Fibroblast of lung (primary cell): Measurements from ENCODE around the gene SLC9A5. TPM values are rescaled to one million over a fixed set of nuclear protein-coding genes. Genes with fewer than 3 reads are reported as not detected.

Experiments used
- DNase-seq, 2 donors: peaks; one replicate each; pipeline versions ENCODE4 v3.0.0 to v3.0.0-alpha.2; 2010; ENCODE audit warnings: low read depth in 2 of 2
- H2AFZ ChIP-seq: 2 replicates; pipeline ENCODE4 v1.5.1; 2012; ENCODE audit warnings: low read length, control low read depth, inconsistent platforms
- H3K27ac ChIP-seq: 2 replicates; pipeline ENCODE4 v1.5.1; 2011; ENCODE audit warnings: low read length, control low read depth; ENCODE audit not compliant: insufficient read depth
- H3K27me3 ChIP-seq: 2 replicates; pipeline ENCODE4 v1.5.1; 2011; ENCODE audit warnings: mild to moderate bottlenecking, low read length; ENCODE audit not compliant: control insufficient read depth, insufficient read depth
- H3K36me3 ChIP-seq: 2 replicates; pipeline ENCODE4 v1.5.1; 2011; ENCODE audit warnings: low read length; ENCODE audit not compliant: control insufficient read depth, insufficient read depth
- H3K4me1 ChIP-seq: 2 replicates; pipeline ENCODE4 v1.5.1; 2011; ENCODE audit warnings: low read length; ENCODE audit not compliant: control insufficient read depth, insufficient read depth; ENCODE audit errors: extremely low read depth
- H3K4me2 ChIP-seq: 2 replicates; pipeline ENCODE4 v1.5.1; 2011; ENCODE audit warnings: low read length, control low read depth; ENCODE audit not compliant: insufficient read depth; ENCODE audit errors: extremely low read depth
- H3K4me3 ChIP-seq, 4 experiments: fragments of 200-600 bp in 1 of 4; sonication (generic) in 1 of 4; replicated peaks in 1 of 4; 2 replicates each; pipeline ENCODE4 v1.5.1; 2011 to 2016; ENCODE audit warnings: low read length in 4 of 4, low read depth in 3 of 4, mild to moderate bottlenecking in 3 of 4, control low read depth in 2 of 4, inconsistent platforms in 1 of 4, mixed read lengths in 1 of 4; ENCODE audit not compliant: insufficient read depth in 1 of 4; ENCODE audit errors: control extremely low read depth in 1 of 4
- H3K79me2 ChIP-seq: 2 replicates; pipeline ENCODE4 v1.5.1; 2012; ENCODE audit warnings: mild to moderate bottlenecking, low read length, inconsistent platforms; ENCODE audit not compliant: control insufficient read depth, insufficient read depth
- H3K9ac ChIP-seq: 2 replicates; pipeline ENCODE4 v1.5.1; 2011; ENCODE audit warnings: mild to moderate bottlenecking, low read length, control low read depth; ENCODE audit not compliant: insufficient read depth
- H3K9me3 ChIP-seq: 2 replicates; pipeline ENCODE4 v1.5.1; 2012; ENCODE audit warnings: low read depth, low read length; ENCODE audit not compliant: control insufficient read depth, insufficient read depth
- H4K20me1 ChIP-seq: 2 replicates; pipeline ENCODE4 v1.5.1; 2011; ENCODE audit warnings: low read length; ENCODE audit not compliant: control insufficient read depth, insufficient read depth; ENCODE audit errors: extremely low read depth
- CTCF ChIP-seq, 2 donors: IDR thresholded peaks in 1 of 2; conservative IDR thresholded peaks in 1 of 2; 1 replicate in 1 of 2; 2 replicates in 1 of 2; pipeline ENCODE4 v1.5.1; 2011 to 2012; ENCODE audit warnings: low read length in 2 of 2, control low read depth in 1 of 2, inconsistent platforms in 1 of 2, low read depth in 1 of 2, mild to moderate bottlenecking in 1 of 2
- EZH2 ChIP-seq: IDR thresholded peaks from 2 replicates; pipeline ENCODE4 v1.5.1; 2012; ENCODE audit warnings: low read length, control low read depth, mild to moderate bottlenecking; ENCODE audit errors: missing control alignments
- polyA plus RNA-seq, 2 donors: library from polyadenylated mRNA; depleted of rRNA in 1 of 2; stranded (reverse) in 1 of 2; unstranded in 1 of 2; fragments of >200 nt; gene quantifications; 2 replicates each; pipeline ENCODE4 v1.2.1, GENCODE V29; 2011 to 2012; ENCODE audit warnings: missing spikeins in 1 of 2
- total RNA-seq: library from RNA; depleted of rRNA; stranded (reverse); fragments of >200 nt; gene quantifications from 2 replicates; pipeline ENCODE4 v1.2.1, GENCODE V29; 2014

SLC9A5 gene
- total and polyA plus RNA-seq, 2 donors (not counting 1 experiment from before 2014, with no cell fraction given), result 2.0 to 2.3 TPM

GRCh38 chr16:67233596-67233995, 15.2 kb upstream of the SLC9A5 start:
- Histone ChIP-seq H4K20me1 (no peaks in the 10 kb centered on the region), H3K9ac (no peak overlapping the region), H3K4me3 (no peak overlapping the region), H3K9me3 (no peaks in the 10 kb centered on the region), H3K27me3 (no peaks in the 10 kb centered on the region), H3K36me3 (peaks cover 64% of the 10 kb centered on the region), H3K27ac (no peak overlapping the region), H3K4me2 (no peak overlapping the region), H3K4me1 (no peaks in the 10 kb centered on the region), H3K79me2 (peaks cover 7% of the 10 kb centered on the region), H2AFZ (no peak overlapping the region)
- TF ChIP-seq EZH2 (no peak), CTCF (conservative IDR thresholded peaks at IDR 0.05 in 1 of 2, IDR thresholded peaks at IDR 0.05 in 1 of 2; ENCODE audit: low read depth in 1 of 2, low read length in 2 of 2) (no peak)
- DNase-seq, result no peak

- no peak overlapping the region for H3K4me2 ChIP-seq
- peaks cover 5% of the 10 kb centered on the region for H3K79me2 ChIP-seq
- TF ChIP-seq EZH2 (no peak), CTCF (conservative IDR thresholded peaks at IDR 0.05 in 1 of 2, IDR thresholded peaks at IDR 0.05 in 1 of 2; ENCODE audit: low read depth in 1 of 2, low read length in 2 of 2) (no peak)
- H3K27me3 ChIP-seq, result no peaks in the 10 kb centered on the region
- H4K20me1 ChIP-seq, result no peaks in the 10 kb centered on the region
- H3K27ac ChIP-seq, result no peak overlapping the region
- H3K9me3 ChIP-seq, result no peaks in the 10 kb centered on the region
- H3K4me3 ChIP-seq, result no peak overlapping the region
- no peak for DNase-seq
- H2AFZ ChIP-seq, result no peak overlapping the region
- H3K36me3 ChIP-seq, result peaks cover 62% of the 10 kb centered on the region
- no peaks in the 10 kb centered on the region for H3K4me1 ChIP-seq
- H3K9ac ChIP-seq, result no peak overlapping the region
Observed at GRCh38 chr16:67234180-67234597, 14.6 kb upstream of the SLC9A5 start.

- TF ChIP-seq CTCF (conservative IDR thresholded peaks at IDR 0.05 in 1 of 2, IDR thresholded peaks at IDR 0.05 in 1 of 2; ENCODE audit: low read depth in 1 of 2, low read length in 2 of 2) (no peak), EZH2 (no peak)
- Histone ChIP-seq H3K27ac (no peak overlapping the region), H3K27me3 (no peaks in the 10 kb centered on the region), H3K4me3 (no peak overlapping the region), H2AFZ (no peak overlapping the region), H3K4me2 (no peak overlapping the region), H3K79me2 (peaks cover 18% of the 10 kb centered on the region), H3K9ac (no peak overlapping the region), H3K4me1 (peaks cover 12% of the 10 kb centered on the region), H3K9me3 (no peaks in the 10 kb centered on the region), H3K36me3 (peaks cover 51% of the 10 kb centered on the region), H4K20me1 (no peaks in the 10 kb centered on the region)
- no peak for DNase-seq
Observed at GRCh38 chr16:67235816-67236562, 12.8 kb upstream of the SLC9A5 start.
